ENCODE data around the gene AP1G2. TPM values are rescaled to one million over a fixed set of nuclear protein-coding genes. Genes with fewer than 3 reads are reported as not detected.

AP1G2 gene
- total RNA-seq, 3 donors from 2014 or later: 30.9 to 172 (median 149) TPM

DNA sequence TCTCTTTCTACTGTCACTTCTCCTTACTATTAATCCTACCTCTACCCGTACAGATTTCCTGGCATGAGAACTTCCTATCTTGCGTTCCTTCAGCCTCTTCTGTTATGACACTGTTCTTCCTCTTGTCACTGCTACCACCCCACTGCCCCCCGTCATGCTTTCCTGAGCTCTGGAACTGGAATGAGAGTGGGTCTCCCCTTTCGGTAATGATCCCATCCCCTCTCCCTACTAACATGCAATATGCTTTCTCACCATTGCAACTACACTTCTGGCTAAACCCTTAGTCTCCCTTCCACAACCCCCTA is 4.9 kb upstream of the AP1G2 start:
- DNase-seq (ENCODE audit: low spot score in 2 of 2): no peak
- no peak overlapping the region for H3K27ac ChIP-seq
- intact Hi-C loops (cut with DNase I; ENCODE audit: low total_unique reads): no loop called here

GRCh38 chr14:23571701-23572523 is 4.3 kb upstream of the AP1G2 start:
- Histone ChIP-seq H3K9me3 (no peaks in the 10 kb centered on the region), H3K27ac (no peak overlapping the region), H3K4me3 (no peak overlapping the region), H3K4me1 (peaks cover 0 to 13% of the 10 kb centered on the region in 2 donors), H3K36me3 (no peaks in the 10 kb centered on the region), H3K27me3 (peaks cover 5 to 17% of the 10 kb centered on the region in 2 donors)
- TF ChIP-seq POLR2AphosphoS5 (IDR thresholded peaks at IDR 0.05) (no peak), CTCF (IDR thresholded peaks at IDR 0.05) (no peak), POLR2A (IDR thresholded peaks at IDR 0.05) (no peak)
- peak in 1 of 2 donors; percentile 36 for DNase-seq (ENCODE audit: low spot score in 2 of 2)
- intact Hi-C loops (cut with DNase I; ENCODE audit: low total_unique reads): no loop called here

More for the DNA sequence above, 4.9 kb upstream of the AP1G2 start:
- TF ChIP-seq POLR2AphosphoS5 (IDR thresholded peaks at IDR 0.05): no peak
- no peak for TF ChIP-seq POLR2A (IDR thresholded peaks at IDR 0.05)
- TF ChIP-seq CTCF (IDR thresholded peaks at IDR 0.05): no peak
- peaks cover 4 to 13% of the 10 kb centered on the region in 2 donors for H3K4me1 ChIP-seq
- H3K27me3 ChIP-seq: peaks cover 10 to 23% of the 10 kb centered on the region in 2 donors
- H3K36me3 ChIP-seq: no peaks in the 10 kb centered on the region
- no peaks in the 10 kb centered on the region for H3K9me3 ChIP-seq
- no peak overlapping the region for H3K4me3 ChIP-seq

- DNase-seq (ENCODE audit: low spot score in 2 of 2): peak in 1 of 2 donors; percentile 47
- no peaks in the 10 kb centered on the region for H3K9me3 ChIP-seq
- H3K36me3 ChIP-seq: no peaks in the 10 kb centered on the region
- no peak for TF ChIP-seq POLR2A (IDR thresholded peaks at IDR 0.05)
- TF ChIP-seq CTCF (IDR thresholded peaks at IDR 0.05): no peak
- no peak for TF ChIP-seq POLR2AphosphoS5 (IDR thresholded peaks at IDR 0.05)
- H3K27me3 ChIP-seq: peaks cover 2 to 8% of the 10 kb centered on the region in 2 donors
- intact Hi-C loops (cut with DNase I; ENCODE audit: low total_unique reads): no loop called here
- peaks cover 4 to 13% of the 10 kb centered on the region in 2 donors for H3K4me1 ChIP-seq
- H3K4me3 ChIP-seq: no peak overlapping the region
- no peak overlapping the region for H3K27ac ChIP-seq
Observed at GRCh38 chr14:23570806-23571483, 3.4 kb upstream of the AP1G2 start.

DNA sequence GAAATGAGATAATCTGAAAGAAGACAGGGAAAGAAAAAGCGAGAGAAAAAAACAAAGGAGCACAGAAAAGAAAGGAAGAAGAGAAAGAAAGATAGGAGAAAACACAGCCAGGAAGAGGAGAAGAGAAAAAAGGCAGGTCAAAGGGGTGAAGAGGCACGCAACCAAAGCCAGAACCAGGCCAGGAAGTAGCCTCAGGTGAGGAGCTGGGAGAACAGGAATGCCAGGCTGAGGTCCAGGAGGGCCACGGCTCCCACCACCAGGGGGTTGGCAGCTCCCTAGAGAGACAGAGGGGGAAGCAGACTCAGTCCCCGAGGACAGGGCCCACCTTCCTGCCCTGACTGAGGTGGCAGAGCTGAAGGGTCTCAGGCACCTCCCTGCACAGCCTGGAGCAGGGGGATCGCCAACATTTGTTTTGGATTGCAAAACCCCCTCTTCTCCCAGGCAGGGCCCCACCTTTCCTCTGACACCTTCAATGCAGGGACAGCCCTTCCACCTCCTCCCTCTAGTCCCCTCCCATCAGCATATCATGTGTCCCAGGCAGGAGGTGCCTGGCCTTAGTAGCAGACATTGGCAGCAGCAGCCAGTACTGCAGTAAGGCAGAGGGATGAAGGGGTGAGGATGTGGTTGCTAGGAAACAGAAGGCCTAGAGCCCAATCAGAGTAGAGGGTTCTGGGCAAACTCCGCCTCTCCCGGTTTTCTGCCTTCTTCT is 2.0 kb upstream of the AP1G2 start:
- intact Hi-C loops (cut with DNase I; ENCODE audit: low total_unique reads): no loop called here
- peak overlapping the region; percentile 88 to 91 for H3K27ac ChIP-seq
- peak; percentile 61 to 77 for DNase-seq (ENCODE audit: low spot score in 2 of 2)
- no peaks in the 10 kb centered on the region for H3K27me3 ChIP-seq
- H3K36me3 ChIP-seq: no peaks in the 10 kb centered on the region
- H3K4me3 ChIP-seq: peak overlapping the region in 1 of 3 donors; percentile 20
- H3K4me1 ChIP-seq: peaks cover 4 to 13% of the 10 kb centered on the region in 2 donors
- H3K9me3 ChIP-seq: no peaks in the 10 kb centered on the region
- TF ChIP-seq POLR2AphosphoS5 (IDR thresholded peaks at IDR 0.05) (no peak), CTCF (IDR thresholded peaks at IDR 0.05) (peak in 2 of 3 donors; percentile 22 to 64)
